ENCODE measurements around the gene IGLL1.
"Not testable (repeated sequence)": the region's sequence is repeated elsewhere in the genome, so short reads cannot be mapped to it uniquely, and the experiment has no call there.

- TF ChIP-seq CTCF (IDR thresholded peaks at IDR 0.05), result peak in 1 of 6 experiments; percentile 31
- TF ChIP-seq EP300, POLR2A, POLR2AphosphoS5 (IDR thresholded peaks at IDR 0.05): not testable (repeated sequence)
Observed at GRCh38 chr22:23627401-23628055, 47.4 kb upstream of the IGLL1 start.

All from upper lobe of left lung (tissue), 4 donors.